Activated CD8-positive, alpha-beta T cell treated with anti-CD3 and anti-CD28 coated beads, Interleukin-2, amount 10 ng/mL, durations not matched to agents 7 days and 5 days (primary cell): Measurements from ENCODE around the gene FNIP1. TPM values are rescaled to one million over a fixed set of nuclear protein-coding genes. Genes with fewer than 3 reads are reported as not detected.
"Not testable (repeated sequence)": the region's sequence is repeated elsewhere in the genome, so short reads cannot be mapped to it uniquely, and the experiment has no call there.

ENCODE experiments used
- ATAC-seq: fragments of 150-1000 bp; cut with Tn5 transposase; one replicate; pipeline ENCODE4 v1.10.0; 2021; ENCODE audit warnings: moderate library complexity
- CTCF ChIA-PET: fragments of 350-600 bp; sonication (Branson Sonifier 250); formaldehyde crosslinking; loops from one replicate; lab custom pipeline; 2021; ENCODE audit warnings: antibody characterized with exemption; lab: Charles Lee
- POLR2A ChIA-PET: fragments of 350-600 bp; sonication (Branson Sonifier 250); formaldehyde crosslinking; loops from one replicate; lab custom pipeline; 2021; ENCODE audit warnings: antibody characterized with exemption; lab: Charles Lee
- DNase-seq: peaks from one replicate; pipeline ENCODE4 v3.0.0-alpha.2; 2020
- H3K27ac Mint-ChIP-seq: one replicate; pipeline ENCODE4 v1.8.0; 2021; ENCODE audit warnings: mild to moderate bottlenecking, mixed read lengths
- H3K27me3 Mint-ChIP-seq: one replicate; pipeline ENCODE4 v1.8.0; 2021; ENCODE audit warnings: low read depth, mixed read lengths
- H3K36me3 Mint-ChIP-seq: one replicate; pipeline ENCODE4 v1.8.0; 2021; ENCODE audit warnings: low read depth, mixed read lengths
- H3K4me1 Mint-ChIP-seq: one replicate; pipeline ENCODE4 v1.8.0; 2021; ENCODE audit warnings: low read depth, mixed read lengths
- H3K4me3 Mint-ChIP-seq: one replicate; pipeline ENCODE4 v1.8.0; 2021; ENCODE audit warnings: mild to moderate bottlenecking, mixed read lengths
- H3K9me3 Mint-ChIP-seq: one replicate; pipeline ENCODE4 v1.8.0; 2022; ENCODE audit warnings: mixed read lengths; ENCODE audit not compliant: insufficient read depth
- total RNA-seq, 2 experiments: library from RNA; stranded (reverse); gene quantifications; one replicate each; pipeline ENCODE4 v1.2.3, GENCODE V29; 2021

The FNIP1 gene
- total RNA-seq, 2 experiments from 2014 or later, result 25.5 to 26.7 TPM

- no peak for ATAC-seq
- Mint-ChIP-seq H3K36me3 (peaks cover 22% of the 10 kb centered on the region), H3K4me3 (no peak overlapping the region), H3K4me1 (peaks cover 15% of the 10 kb centered on the region), H3K27me3 (no peaks in the 10 kb centered on the region), H3K27ac (no peak overlapping the region), H3K9me3 (no peaks in the 10 kb centered on the region)
- ChIA-PET CTCF (interaction anchor here (1.0 kb wide), 1 partner anchor 19 kb away, joined by 3 read pairs; no protein-coding TSS in a partner anchor), POLR2A (no interaction called here)
- no peak for DNase-seq
Observed at GRCh38 chr5:131783874-131784273, 12.9 kb downstream of the FNIP1 start.

- Mint-ChIP-seq H3K27ac (peak overlapping the region; percentile 6), H3K36me3 (peaks cover 21% of the 10 kb centered on the region)
Observed at GRCh38 chr5:131783357-131783756, 13.5 kb downstream of the FNIP1 start.

GRCh38 chr5:131782717-131783116 lies 14.1 kb downstream of the FNIP1 start:
- ChIA-PET CTCF (interaction anchor here (1.0 kb wide), 1 partner anchor 193 kb away, joined by 3 read pairs; no protein-coding TSS in a partner anchor), POLR2A (interaction anchor here (0.8 kb wide), 1 partner anchor 16 kb away, joined by 3 read pairs; no protein-coding TSS in a partner anchor)
- Mint-ChIP-seq H3K9me3 (no peaks in the 10 kb centered on the region), H3K27me3 (no peaks in the 10 kb centered on the region), H3K4me3 (no peak overlapping the region), H3K4me1 (peaks cover 15% of the 10 kb centered on the region), H3K36me3 (peaks cover 20% of the 10 kb centered on the region), H3K27ac (no peak overlapping the region)
- ATAC-seq (no peak), DNase-seq (no peak)

More at GRCh38 chr5:131783357-131783756, 13.5 kb downstream of the FNIP1 start:
- no peak overlapping the region for H3K4me3 Mint-ChIP-seq
- H3K4me1 Mint-ChIP-seq, result peaks cover 15% of the 10 kb centered on the region
- ChIA-PET POLR2A (no interaction called here), CTCF (interaction anchor here (1.0 kb wide), 2 partner anchors 18 to 194 kb away, joined by 3 read pairs; no protein-coding TSS in a partner anchor)
- no peaks in the 10 kb centered on the region for H3K9me3 Mint-ChIP-seq
- no peaks in the 10 kb centered on the region for H3K27me3 Mint-ChIP-seq
- DNase-seq (no peak), ATAC-seq (no peak)

GRCh38 chr5:131778141-131778540 lies 18.7 kb downstream of the FNIP1 start:
- H3K27ac Mint-ChIP-seq, ATAC-seq, H3K4me1 Mint-ChIP-seq, DNase-seq, H3K9me3 Mint-ChIP-seq, H3K27me3 Mint-ChIP-seq, POLR2A ChIA-PET, CTCF ChIA-PET, H3K4me3 Mint-ChIP-seq: not testable (repeated sequence)
- H3K36me3 Mint-ChIP-seq, result peaks cover 23% of the 10 kb centered on the region

- peaks cover 3% of the 10 kb centered on the region for H3K4me1 Mint-ChIP-seq
- H3K4me3 Mint-ChIP-seq, result no peak overlapping the region
- ATAC-seq (no peak), DNase-seq (no peak)
- ChIA-PET POLR2A (no interaction called here), CTCF (no interaction called here)
- H3K27me3 Mint-ChIP-seq, result no peaks in the 10 kb centered on the region
- no peaks in the 10 kb centered on the region for H3K9me3 Mint-ChIP-seq
- H3K27ac Mint-ChIP-seq, result no peak overlapping the region
- H3K36me3 Mint-ChIP-seq, result peaks cover 21% of the 10 kb centered on the region
Observed at GRCh38 chr5:131776450-131776849, 20.4 kb downstream of the FNIP1 start.

- Mint-ChIP-seq H3K9me3 (no peaks in the 10 kb centered on the region), H3K27me3 (no peaks in the 10 kb centered on the region), H3K4me3 (no peak overlapping the region), H3K27ac (no peak overlapping the region), H3K36me3 (peaks cover 11% of the 10 kb centered on the region), H3K4me1 (peaks cover 3% of the 10 kb centered on the region)
- ChIA-PET CTCF (interaction anchor here (0.7 to 1.3 kb wide), 3 partner anchors 20 to 288 kb away, joined by 3 to 4 read pairs (median 3); no protein-coding TSS in a partner anchor), POLR2A (interaction anchor here (0.5 kb wide), 1 partner anchor 54 kb away, joined by 3 read pairs; no protein-coding TSS in a partner anchor)
- DNase-seq, result no peak
- no peak for ATAC-seq
Observed at GRCh38 chr5:131774652-131775367, 22.0 kb downstream of the FNIP1 start.

GRCh38 chr5:131773805-131774204 lies 23.0 kb downstream of the FNIP1 start:
- ATAC-seq, result no peak
- H3K36me3 Mint-ChIP-seq, result peaks cover 11% of the 10 kb centered on the region
- no peak overlapping the region for H3K4me3 Mint-ChIP-seq
- no peaks in the 10 kb centered on the region for H3K27me3 Mint-ChIP-seq
- H3K9me3 Mint-ChIP-seq, result no peaks in the 10 kb centered on the region
- POLR2A ChIA-PET, result no interaction called here
- H3K4me1 Mint-ChIP-seq, result peaks cover 3% of the 10 kb centered on the region
- CTCF ChIA-PET, result interaction anchor here (0.7 to 1.3 kb wide), 3 partner anchors 19 to 289 kb away, joined by 3 to 4 read pairs (median 3); no protein-coding TSS in a partner anchor
- DNase-seq, result no peak
- no peak overlapping the region for H3K27ac Mint-ChIP-seq

GRCh38 chr5:131771692-131772091 lies 25.1 kb downstream of the FNIP1 start:
- Mint-ChIP-seq H3K9me3 (no peaks in the 10 kb centered on the region), H3K27ac (no peak overlapping the region), H3K4me1 (no peaks in the 10 kb centered on the region), H3K4me3 (no peak overlapping the region), H3K36me3 (peaks cover 9% of the 10 kb centered on the region), H3K27me3 (no peaks in the 10 kb centered on the region)
- ChIA-PET POLR2A (no interaction called here), CTCF (no interaction called here)
- DNase-seq, result no peak
- no peak for ATAC-seq

- ChIA-PET CTCF (no interaction called here), POLR2A (no interaction called here)
- ATAC-seq (no peak), DNase-seq (no peak)
- Mint-ChIP-seq H3K27me3 (no peaks in the 10 kb centered on the region), H3K4me1 (no peaks in the 10 kb centered on the region), H3K4me3 (no peak overlapping the region), H3K9me3 (peaks cover 2% of the 10 kb centered on the region), H3K36me3 (peaks cover 21% of the 10 kb centered on the region), H3K27ac (no peak overlapping the region)
Observed at GRCh38 chr5:131769961-131770360, 26.9 kb downstream of the FNIP1 start.

- DNase-seq (no peak), ATAC-seq (no peak)
- ChIA-PET CTCF (no interaction called here), POLR2A (no interaction called here)
- Mint-ChIP-seq H3K9me3 (peaks cover 5% of the 10 kb centered on the region), H3K4me1 (no peaks in the 10 kb centered on the region), H3K27ac (no peak overlapping the region), H3K27me3 (no peaks in the 10 kb centered on the region), H3K4me3 (no peak overlapping the region), H3K36me3 (peaks cover 26% of the 10 kb centered on the region)
Observed at GRCh38 chr5:131769336-131769735, 27.5 kb downstream of the FNIP1 start.

GRCh38 chr5:131767891-131768290 lies 28.9 kb downstream of the FNIP1 start:
- H3K4me1 Mint-ChIP-seq, result no peaks in the 10 kb centered on the region
- DNase-seq (no peak), ATAC-seq (no peak)
- no peak overlapping the region for H3K27ac Mint-ChIP-seq
- peaks cover 31% of the 10 kb centered on the region for H3K36me3 Mint-ChIP-seq
- ChIA-PET POLR2A (interaction anchor here (0.6 to 0.7 kb wide), 2 partner anchors 157 to 602 kb away, joined by 3 to 6 read pairs; no protein-coding TSS in a partner anchor), CTCF (no interaction called here)
- H3K9me3 Mint-ChIP-seq, result peaks cover 5% of the 10 kb centered on the region
- H3K27me3 Mint-ChIP-seq, result no peaks in the 10 kb centered on the region
- no peak overlapping the region for H3K4me3 Mint-ChIP-seq

GRCh38 chr5:131766689-131767088 lies 30.1 kb downstream of the FNIP1 start:
- H3K4me1 Mint-ChIP-seq, result no peaks in the 10 kb centered on the region
- POLR2A ChIA-PET, result no interaction called here
- no peaks in the 10 kb centered on the region for H3K27me3 Mint-ChIP-seq
- DNase-seq (no peak), ATAC-seq (no peak)
- CTCF ChIA-PET, result no interaction called here
- H3K9me3 Mint-ChIP-seq, result peaks cover 8% of the 10 kb centered on the region
- peaks cover 42% of the 10 kb centered on the region for H3K36me3 Mint-ChIP-seq
- no peak overlapping the region for H3K4me3 Mint-ChIP-seq
- H3K27ac Mint-ChIP-seq, result no peak overlapping the region
